Colonic mucosa (tissue), 4 donors: ENCODE measurements around the gene VSTM1. TPM values are rescaled to one million over a fixed set of nuclear protein-coding genes. Genes with fewer than 3 reads are reported as not detected.
"Not testable (repeated sequence)": the region's sequence is repeated elsewhere in the genome, so short reads cannot be mapped to it uniquely, and the experiment has no call there.

Experiments used
- DNase-seq: peaks from one replicate; pipeline ENCODE4 v3.0.0-alpha.2; 2020
- H3K27ac ChIP-seq: fragments of 200-600 bp; one replicate; pipeline ENCODE4 v1.8.0; 2021
- H3K27me3 ChIP-seq: fragments of 200-600 bp; one replicate; pipeline ENCODE4 v1.8.0; 2021
- H3K36me3 ChIP-seq: fragments of 200-600 bp; one replicate; pipeline ENCODE4 v1.8.0; 2021
- H3K4me1 ChIP-seq: fragments of 200-600 bp; one replicate; pipeline ENCODE4 v1.8.0; 2021; ENCODE audit warnings: mild to moderate bottlenecking
- H3K4me3 ChIP-seq: fragments of 200-600 bp; one replicate; pipeline ENCODE4 v1.8.0; 2021
- H3K9ac ChIP-seq, 2 donors: one replicate each; pipeline ENCODE4 v1.7.0; 2013; ENCODE audit warnings: control low read depth in 2 of 2, low read depth in 2 of 2, low read length in 2 of 2
- H3K9me3 ChIP-seq: fragments of 200-600 bp; one replicate; pipeline ENCODE4 v1.8.0; 2021
- CTCF ChIP-seq: fragments of 200-600 bp; IDR thresholded peaks from one replicate; pipeline ENCODE4 v1.8.0; 2022; ENCODE audit warnings: antibody characterized with exemption, mild to moderate bottlenecking
- intact Hi-C: fragments of 100-400 bp; cut with DNase I; formaldehyde crosslinking; loops from one replicate; pipeline ENCODE4 v1.14.1; 2022
- total RNA-seq, 2 donors: library from RNA; stranded (reverse); fragmentation: NEBNext Ultra II Directional in 1 of 2; extraction: Animal tissue kit (Norgen Biotek cat#: 25700) in 1 of 2; gene quantifications; one replicate each; pipeline ENCODE4 v1.2.1, GENCODE V29; 2021
- donor health status: healthy.
- donor health status: DM: no; HTN: no; CAD: no.
- donor health status: DM: no; HTN: no; CAD: no.

The VSTM1 gene
- total RNA-seq, 2 donors from 2014 or later, result not detected

DNA sequence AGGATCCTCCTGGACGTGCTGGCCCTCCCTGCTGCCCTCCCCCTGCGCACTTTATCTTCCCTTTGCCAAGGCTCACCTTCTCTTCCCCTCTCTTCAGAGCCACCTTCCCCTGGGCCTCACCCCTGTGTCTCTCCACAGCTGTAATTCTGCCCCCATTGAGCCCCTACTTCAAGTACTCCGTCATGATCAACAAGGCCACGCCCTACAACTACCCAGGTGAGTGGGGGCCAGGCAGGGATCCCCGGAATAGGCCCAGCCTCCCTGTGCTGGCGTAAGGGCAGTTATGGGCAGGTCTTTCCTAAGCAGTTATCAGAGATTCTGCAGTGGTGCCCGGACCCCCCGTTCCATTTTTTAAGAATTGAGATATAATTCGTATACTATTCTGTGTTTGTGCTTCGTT, 42.1 kb upstream of the VSTM1 start:
- Histone ChIP-seq H3K4me1 (no peaks in the 10 kb centered on the region), H3K27ac (no peak overlapping the region), H3K9me3 (no peaks in the 10 kb centered on the region), H3K4me3 (no peak overlapping the region), H3K9ac (no peak overlapping the region), H3K36me3 (peaks cover 5% of the 10 kb centered on the region), H3K27me3 (no peaks in the 10 kb centered on the region)
- intact Hi-C loops, result no loop called here
- no peak for DNase-seq
- no peak for TF ChIP-seq CTCF

GRCh38 chr19:54104998-54105715, 41.5 kb upstream of the VSTM1 start:
- Histone ChIP-seq H3K4me1 (no peaks in the 10 kb centered on the region), H3K27ac (no peak overlapping the region), H3K27me3 (no peaks in the 10 kb centered on the region), H3K4me3 (no peak overlapping the region), H3K36me3 (peaks cover 5% of the 10 kb centered on the region), H3K9ac (no peak overlapping the region), H3K9me3 (no peaks in the 10 kb centered on the region)
- no peak for TF ChIP-seq CTCF
- intact Hi-C loops, result no loop called here
- no peak for DNase-seq

DNA sequence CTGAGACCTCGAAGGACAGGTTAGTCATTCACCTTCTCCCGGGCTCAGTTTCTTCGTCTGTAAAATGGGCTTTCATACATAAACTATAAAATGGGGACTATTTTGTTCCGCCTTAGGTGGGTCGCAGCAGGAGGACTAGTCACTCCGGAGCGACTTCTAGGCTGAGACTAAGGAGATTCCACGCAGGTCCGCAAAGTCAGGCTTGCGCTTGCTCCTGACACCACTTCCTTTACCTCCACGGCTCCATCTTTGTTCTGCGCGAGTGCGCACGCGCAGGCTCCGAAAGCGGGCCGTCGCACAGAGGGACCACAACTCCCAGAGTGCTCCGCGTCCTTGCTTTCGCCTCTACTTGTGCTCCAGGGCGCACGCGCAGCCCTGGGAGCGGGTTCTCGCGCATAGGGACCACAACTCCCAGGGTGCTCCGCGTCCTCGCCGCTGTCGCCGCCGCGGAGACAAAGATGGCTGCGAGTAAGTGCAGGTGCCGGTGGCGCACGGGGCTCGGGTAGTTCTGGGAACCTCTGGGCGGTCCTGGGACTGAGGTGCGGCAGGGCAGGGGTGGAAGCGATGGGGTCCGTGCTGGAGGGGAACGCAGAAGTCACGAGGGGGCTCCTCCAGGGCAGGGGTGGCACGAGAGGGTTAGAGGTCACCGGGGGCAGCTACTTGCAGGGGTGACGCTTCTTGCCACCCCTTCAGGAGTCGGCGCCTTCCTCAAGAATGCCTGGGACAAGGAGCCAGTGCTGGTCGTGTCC, 38.9 kb upstream of the VSTM1 start, which contains the start of gene NDUFA3:
Gene NDUFA3 (plus strand): TSS at position 435 of the 749 bp plus-strand sequence. CDS start 24 bp downstream, at position 459.
- H3K36me3 ChIP-seq, result no peaks in the 10 kb centered on the region
- peak; percentile 97 for DNase-seq
- no peak for TF ChIP-seq CTCF
- H3K27me3 ChIP-seq, result no peaks in the 10 kb centered on the region
- H3K9ac ChIP-seq, result peak within 1 kb of the TSS; percentile 91 to 96
- peak within 1 kb of the TSS; percentile 50 for H3K27ac ChIP-seq
- H3K4me3 ChIP-seq, result peak within 1 kb of the TSS; percentile 95
- intact Hi-C loops, result no loop called here
- no peaks in the 10 kb centered on the region for H3K4me1 ChIP-seq
- H3K9me3 ChIP-seq, result no peaks in the 10 kb centered on the region

DNA sequence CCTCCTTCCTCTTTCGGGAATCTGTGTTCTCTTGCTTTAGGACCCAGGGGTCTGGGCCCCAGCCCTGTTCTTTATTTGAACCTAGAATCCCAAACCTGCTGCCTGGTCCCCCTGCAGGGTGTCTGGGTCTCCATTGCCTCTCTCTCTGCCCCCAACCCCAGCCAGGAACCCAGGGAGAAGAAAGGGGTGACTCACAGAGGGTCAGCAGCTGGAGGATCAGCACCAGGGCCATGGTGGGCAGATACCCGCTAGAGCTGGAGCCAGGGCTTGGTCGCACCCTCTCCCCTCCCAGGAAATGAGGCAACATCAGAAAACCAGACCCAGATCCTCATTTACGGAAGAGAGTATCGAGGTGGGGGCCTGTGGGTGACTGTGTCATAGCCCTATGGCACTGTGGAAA, 36.9 kb upstream of the VSTM1 start, which contains the start of gene OSCAR:
Gene OSCAR (minus strand): TSS at position 243 of the 400 bp plus-strand sequence. CDS start 11 bp downstream, at position 232.
- Histone ChIP-seq H3K9me3 (no peaks in the 10 kb centered on the region), H3K36me3 (no peaks in the 10 kb centered on the region), H3K4me1 (no peaks in the 10 kb centered on the region), H3K27ac (no peak within 1 kb of the TSS), H3K9ac (no peak within 1 kb of the TSS), H3K27me3 (no peaks in the 10 kb centered on the region), H3K4me3 (no peak within 1 kb of the TSS)
- no peak for DNase-seq
- TF ChIP-seq CTCF, result no peak
- intact Hi-C loops, result no loop called here

DNA sequence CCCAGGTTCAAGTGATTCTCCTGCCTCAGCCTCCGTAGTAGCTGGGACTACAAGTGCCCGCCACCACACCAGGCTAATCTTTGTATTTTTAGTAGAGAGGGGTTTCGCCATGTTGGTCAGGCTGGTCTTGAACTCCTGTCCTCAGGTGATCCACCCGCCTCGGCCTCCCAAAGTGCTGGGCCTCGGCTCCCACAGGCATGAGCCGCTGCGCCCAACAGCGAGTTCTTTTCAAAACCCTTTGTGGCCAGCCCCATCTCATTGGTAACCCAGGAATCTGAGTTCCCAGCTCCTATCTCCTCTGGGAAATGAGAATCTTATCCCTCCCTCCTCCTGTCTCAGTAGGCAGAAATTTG, 36.2 kb upstream of the VSTM1 start:
- H3K4me3 ChIP-seq, H3K27ac ChIP-seq, H3K4me1 ChIP-seq, H3K9me3 ChIP-seq, H3K36me3 ChIP-seq, DNase-seq, H3K9ac ChIP-seq, H3K27me3 ChIP-seq, intact Hi-C loops: not testable (repeated sequence)
